HCT116 (cell line): ENCODE measurements around the gene RCOR1.
"Not testable (repeated sequence)": the region's sequence is repeated elsewhere in the genome, so short reads cannot be mapped to it uniquely, and the experiment has no call there.

Experiments used
- ATF3 ChIP-seq: IDR thresholded peaks from 2 replicates; pipeline ENCODE4 v1.6.1; 2012
- EGR1 ChIP-seq: IDR thresholded peaks from 2 replicates; pipeline ENCODE4 v1.6.1; 2012; ENCODE audit warnings: low read depth
- FOSL1 ChIP-seq: IDR thresholded peaks from 2 replicates; pipeline ENCODE4 v1.6.1; 2012; ENCODE audit warnings: low read depth
- POLR2A ChIP-seq: IDR thresholded peaks from 2 replicates; pipeline ENCODE4 v1.7.0; 2011; ENCODE audit warnings: borderline replicate concordance; ENCODE audit not compliant: insufficient read depth, insufficient read length; ENCODE audit errors: extremely low read depth
- TF ChIP-seq, protein P1 (sequence below), 3 experiments: fragments of 200-600 bp in 1 of 3; sonication (generic) in 1 of 3; IDR thresholded peaks in 2 of 3; conservative IDR thresholded peaks in 1 of 3; 2 replicates each; pipeline ENCODE4 v1.5.1; 2012 to 2017; ENCODE audit warnings: low read depth in 2 of 3, low read length in 2 of 3, antibody characterized with exemption in 1 of 3, borderline replicate concordance in 1 of 3, control low read depth in 1 of 3, mild to moderate bottlenecking in 1 of 3, mixed read lengths in 1 of 3, mixed run types in 1 of 3, moderate library complexity in 1 of 3; ENCODE audit not compliant: insufficient read depth in 1 of 3

DNA sequence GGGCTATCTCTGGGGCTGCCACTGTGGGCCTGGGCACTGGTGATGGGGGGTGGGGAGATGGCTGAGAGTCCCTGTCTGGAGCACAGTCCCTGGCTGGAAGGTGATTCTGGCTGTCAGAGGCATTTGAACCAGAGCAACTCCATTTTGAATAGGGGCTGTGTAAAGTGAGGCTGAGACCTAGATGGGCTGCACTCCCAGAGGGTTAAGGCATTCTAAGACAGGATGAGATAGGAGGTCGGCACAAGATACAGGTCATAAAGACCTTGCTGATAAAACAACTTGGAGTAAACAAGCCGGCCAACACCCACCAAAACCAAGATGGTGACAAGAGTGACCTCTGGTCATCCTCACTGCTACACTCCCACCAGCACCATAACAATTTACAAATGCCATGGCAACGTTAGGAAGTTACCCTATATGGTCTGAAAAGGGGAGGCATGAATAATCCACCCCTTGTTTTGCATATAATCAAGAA lies 41.5 kb upstream of the RCOR1 start:
- TF ChIP-seq EGR1, POLR2A, FOSL1, ATF3: not testable (repeated sequence)
- TF ChIP-seq, protein P1, sequence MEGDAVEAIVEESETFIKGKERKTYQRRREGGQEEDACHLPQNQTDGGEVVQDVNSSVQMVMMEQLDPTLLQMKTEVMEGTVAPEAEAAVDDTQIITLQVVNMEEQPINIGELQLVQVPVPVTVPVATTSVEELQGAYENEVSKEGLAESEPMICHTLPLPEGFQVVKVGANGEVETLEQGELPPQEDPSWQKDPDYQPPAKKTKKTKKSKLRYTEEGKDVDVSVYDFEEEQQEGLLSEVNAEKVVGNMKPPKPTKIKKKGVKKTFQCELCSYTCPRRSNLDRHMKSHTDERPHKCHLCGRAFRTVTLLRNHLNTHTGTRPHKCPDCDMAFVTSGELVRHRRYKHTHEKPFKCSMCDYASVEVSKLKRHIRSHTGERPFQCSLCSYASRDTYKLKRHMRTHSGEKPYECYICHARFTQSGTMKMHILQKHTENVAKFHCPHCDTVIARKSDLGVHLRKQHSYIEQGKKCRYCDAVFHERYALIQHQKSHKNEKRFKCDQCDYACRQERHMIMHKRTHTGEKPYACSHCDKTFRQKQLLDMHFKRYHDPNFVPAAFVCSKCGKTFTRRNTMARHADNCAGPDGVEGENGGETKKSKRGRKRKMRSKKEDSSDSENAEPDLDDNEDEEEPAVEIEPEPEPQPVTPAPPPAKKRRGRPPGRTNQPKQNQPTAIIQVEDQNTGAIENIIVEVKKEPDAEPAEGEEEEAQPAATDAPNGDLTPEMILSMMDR (IDR thresholded peaks at IDR 0.05 in 2 of 3, conservative IDR thresholded peaks at IDR 0.05 in 1 of 3; ENCODE audit: borderline replicate concordance in 1 of 3, insufficient read depth in 1 of 3, low read depth in 2 of 3, low read length in 2 of 3): not testable (repeated sequence)
